Stimulated activated CD8-positive, alpha-beta memory T cell treated with anti-CD3 and anti-CD28 coated beads, Interleukin-7, amount 100 ng/mL, for 4 hours (primary cell): ENCODE results near the gene INPP5A.
"Not testable (repeated sequence)": the region's sequence is repeated elsewhere in the genome, so short reads cannot be mapped to it uniquely, and the experiment has no call there.

Experiments used
- DNase-seq, 2 donors: peaks; one replicate each; pipeline ENCODE4 v3.0.0-alpha.2; 2020; ENCODE audit warnings: low read depth in 2 of 2

INPP5A gene

DNA sequence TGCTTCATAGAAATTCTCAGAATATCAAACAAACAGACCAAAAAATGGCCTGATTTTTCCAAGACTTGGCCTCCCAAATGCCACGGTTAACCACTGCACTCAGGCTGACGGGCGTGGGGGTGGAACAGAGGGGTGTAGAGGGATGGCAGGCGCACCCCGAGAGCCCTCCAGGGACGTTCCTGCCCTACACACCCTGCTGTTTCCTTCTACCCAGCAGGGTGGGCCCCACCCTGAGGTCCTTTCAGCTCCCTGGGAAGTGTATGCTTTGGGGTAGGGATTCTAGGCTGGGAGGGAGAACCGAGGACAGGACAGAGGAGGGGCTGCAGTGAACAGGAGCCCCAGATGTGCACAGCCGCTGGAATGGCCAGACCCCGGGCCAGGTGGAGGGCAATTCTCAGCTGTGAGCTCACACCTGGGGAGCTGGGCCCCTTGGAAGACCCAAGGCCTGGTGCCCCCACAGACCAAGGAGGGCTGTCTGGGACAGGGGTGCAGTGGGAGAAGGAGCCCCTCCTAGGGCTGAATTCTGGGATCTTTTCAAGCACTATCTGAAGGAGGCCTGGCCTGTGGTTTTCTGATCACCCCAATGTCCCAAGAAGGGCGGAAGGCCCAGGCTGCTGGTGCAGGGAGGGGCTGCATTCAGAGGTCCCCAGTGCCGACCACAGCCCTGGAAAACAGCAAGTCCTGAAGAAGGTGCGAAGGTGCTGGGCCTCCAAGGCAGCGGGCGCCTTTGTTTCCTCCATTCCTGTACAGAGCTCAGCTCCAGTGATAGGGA, 32.9 kb upstream of the INPP5A start:
- no peak for DNase-seq

DNA sequence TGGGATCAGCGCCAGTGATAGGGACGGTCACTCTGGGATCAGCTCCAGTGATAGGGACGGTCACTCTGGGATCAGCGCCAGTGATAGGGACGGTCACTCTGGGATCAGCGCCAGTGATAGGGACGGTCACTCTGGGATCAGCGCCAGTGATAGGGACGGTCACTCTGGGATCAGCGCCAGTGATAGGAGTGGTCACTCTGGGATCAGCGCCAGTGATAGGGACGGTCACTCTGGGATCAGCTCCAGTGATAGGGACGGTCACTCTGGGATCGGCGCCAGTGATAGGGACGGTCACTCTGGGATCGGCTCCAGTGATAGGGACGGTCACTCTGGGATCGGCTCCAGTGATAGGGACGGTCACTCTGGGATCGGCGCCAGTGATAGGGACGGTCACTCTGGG, 32.0 kb upstream of the INPP5A start:
- not testable (repeated sequence) for DNase-seq

DNA sequence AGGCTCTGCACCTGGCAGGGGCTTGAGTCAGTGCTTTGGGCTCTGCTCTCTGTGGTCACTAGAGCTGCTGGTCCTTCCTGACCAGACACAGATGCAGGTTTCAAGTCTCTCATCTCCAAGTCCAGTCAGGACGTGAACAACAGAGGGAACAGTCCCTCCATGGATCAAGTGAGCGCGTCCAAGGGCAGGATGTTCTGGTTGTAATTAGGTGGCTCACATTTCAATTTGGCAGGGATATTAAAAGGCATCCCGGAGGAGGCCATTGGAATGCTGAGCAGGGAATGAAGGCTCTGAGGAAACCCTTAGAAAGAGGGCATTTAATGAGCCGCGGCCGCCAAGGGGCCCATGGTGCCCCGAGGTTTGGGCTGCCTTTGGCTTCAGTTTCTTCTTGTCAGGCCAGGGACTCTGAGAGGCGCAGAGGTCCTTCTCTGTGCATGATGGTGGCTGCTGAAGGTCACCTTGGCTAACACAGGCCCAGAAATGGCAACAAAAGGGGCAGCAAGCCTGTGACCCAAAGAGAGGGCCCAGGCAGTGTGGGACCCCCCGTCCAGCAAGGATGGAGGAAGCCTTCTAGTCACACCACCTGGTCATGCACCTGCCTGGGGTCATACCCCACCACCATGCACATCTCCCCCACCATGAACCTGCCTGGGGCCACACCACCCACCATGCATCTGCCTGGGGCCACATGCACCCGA, 30.7 kb upstream of the INPP5A start:
- DNase-seq, result no peak

DNA sequence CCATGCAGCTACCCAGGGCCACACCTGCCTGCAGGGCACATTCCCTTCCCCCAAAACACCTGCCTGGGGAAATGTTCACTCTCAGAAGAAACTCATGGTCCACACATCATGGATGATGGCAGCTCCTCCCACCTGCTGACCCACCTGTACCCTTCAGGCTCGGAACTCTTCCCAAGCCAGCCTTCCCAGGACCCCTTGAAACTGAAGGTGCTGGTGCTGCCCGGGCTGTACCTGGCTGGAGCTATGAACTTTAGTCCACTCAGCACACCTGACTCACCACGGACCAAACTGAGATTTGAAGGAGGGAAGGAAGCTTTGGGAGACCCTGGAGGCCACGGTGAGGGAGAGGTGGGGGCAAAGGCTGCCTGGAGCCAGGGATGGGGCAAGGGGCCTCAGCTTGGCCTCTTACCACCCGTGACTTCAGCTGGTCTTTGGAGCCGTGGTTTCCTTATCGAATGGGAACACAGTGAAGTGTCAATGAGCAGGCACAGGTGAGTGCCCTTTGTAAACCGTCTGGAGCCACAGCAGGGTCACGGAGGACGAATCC, 30.1 kb upstream of the INPP5A start:
- DNase-seq, result no peak

DNA sequence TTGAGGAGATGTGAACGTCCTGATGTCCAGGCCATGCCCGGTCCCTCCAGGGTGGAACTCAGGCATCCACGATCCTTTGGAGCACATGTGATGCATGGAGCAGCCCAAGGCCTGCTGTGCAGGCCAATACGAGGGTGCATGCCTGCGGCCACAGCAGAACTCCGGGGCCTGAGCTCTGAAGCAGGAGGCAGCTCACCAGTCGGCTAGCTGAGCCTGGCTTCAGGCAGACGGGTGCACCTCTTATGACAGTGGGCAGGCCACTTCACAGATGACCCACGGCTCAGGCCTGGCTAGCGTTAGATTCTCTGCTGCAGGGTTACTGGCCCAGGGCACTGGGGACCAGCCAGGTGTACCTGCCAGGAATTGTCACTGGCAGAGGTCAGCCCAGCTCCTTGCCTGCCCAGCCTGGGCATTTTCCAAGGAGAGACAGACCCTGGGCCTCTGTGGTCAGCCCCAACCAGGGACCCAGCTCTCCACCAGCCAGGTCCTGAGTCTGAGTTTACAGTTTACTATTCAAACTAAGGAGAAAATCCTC, 29.6 kb upstream of the INPP5A start:
- DNase-seq, result no peak

DNA sequence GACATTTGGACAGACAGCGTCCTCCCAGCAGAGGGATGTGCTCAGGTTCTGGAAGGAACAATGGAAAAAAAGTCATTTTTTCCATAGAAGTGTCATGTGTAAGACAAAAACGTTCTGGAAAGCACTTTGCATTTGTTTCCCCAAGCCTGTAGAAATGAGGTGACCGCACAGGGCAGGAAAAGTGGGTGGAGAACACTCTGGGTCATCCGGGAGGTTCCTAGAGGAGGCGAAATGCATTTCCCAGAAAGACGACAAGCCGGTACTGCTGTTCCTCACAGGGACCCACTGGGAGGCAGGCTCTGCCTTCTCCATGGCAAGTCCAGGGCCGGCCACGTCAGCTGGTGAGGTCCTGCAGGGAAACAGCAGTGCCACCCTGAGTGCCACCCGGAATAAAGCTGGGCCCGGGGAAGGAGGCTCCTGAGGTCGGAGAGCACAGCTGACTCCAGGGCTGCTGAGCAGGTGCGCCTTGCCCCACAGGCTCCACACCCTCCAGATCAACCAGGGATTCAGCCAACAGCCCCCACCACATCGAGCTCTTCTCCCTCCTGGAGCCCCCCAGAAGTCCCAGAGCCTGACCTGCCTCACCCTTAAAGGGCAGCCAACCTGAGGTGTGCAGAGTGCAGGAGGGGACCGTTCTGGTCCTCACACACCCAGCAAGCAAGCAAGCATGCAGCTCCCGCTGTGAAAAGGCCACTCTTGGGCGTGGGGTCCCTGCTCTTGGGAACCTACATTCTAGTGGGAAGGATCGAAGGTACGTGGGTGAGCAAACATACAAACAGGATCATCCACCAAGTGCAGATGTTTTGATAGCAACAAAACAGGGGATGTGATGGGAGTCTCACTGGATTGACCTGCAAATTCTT, 28.8 kb upstream of the INPP5A start:
- DNase-seq, result no peak

DNA sequence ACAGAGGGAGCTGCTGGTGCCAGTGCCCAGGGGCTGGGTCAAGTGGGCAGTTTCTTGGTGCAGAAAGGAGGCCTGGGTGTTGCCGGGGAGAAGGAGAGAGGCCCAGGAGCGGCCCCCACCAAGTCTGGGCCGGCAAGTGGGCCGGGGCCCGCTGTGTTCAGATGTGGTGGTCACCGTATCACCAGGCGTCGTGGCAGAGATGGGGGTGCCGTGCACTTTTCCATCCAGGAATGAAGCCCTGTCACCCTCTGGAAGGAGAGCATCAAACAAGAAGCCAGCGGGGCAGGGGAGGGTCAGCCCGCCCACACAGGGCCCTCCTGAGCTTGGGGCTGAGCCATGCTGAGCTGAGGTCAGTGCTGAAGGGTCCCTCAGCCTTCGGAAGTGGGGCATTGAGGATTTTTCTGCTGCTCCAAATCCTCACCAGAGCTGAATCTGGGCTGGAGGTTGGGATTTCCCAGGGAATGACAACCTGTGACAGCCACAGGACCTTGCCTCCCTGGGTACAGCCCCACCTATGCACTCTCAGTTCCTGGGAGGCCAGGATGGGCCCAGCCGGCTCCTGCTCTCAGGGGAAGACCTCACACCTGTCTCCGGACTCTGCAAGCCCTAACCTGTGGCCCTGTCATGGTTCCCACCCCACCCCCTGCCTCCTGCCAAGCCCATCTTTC, 27.9 kb upstream of the INPP5A start:
- DNase-seq, result no peak

DNA sequence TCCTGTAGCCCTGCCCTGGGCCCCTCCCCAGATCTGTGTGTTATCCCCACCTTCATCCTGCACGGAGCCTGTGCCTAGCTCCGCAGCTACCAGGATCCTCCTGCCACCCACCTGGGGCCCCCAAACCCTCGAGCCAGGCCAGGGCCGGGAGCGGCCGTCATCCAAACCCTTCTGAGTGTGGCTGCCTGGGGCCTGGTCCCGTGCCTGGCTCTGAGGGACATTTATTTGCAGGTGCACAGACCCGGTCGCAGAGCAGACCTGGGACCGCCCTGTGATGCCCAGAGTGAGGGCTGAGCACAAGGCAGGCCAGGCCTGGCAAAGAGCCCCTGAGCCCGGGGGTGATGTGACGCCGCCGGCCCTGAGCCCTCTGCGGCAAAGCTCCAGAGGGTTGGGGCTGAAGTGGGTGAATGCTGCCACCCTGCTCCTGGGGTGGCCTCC, 27.4 kb upstream of the INPP5A start:
- no peak for DNase-seq

DNA sequence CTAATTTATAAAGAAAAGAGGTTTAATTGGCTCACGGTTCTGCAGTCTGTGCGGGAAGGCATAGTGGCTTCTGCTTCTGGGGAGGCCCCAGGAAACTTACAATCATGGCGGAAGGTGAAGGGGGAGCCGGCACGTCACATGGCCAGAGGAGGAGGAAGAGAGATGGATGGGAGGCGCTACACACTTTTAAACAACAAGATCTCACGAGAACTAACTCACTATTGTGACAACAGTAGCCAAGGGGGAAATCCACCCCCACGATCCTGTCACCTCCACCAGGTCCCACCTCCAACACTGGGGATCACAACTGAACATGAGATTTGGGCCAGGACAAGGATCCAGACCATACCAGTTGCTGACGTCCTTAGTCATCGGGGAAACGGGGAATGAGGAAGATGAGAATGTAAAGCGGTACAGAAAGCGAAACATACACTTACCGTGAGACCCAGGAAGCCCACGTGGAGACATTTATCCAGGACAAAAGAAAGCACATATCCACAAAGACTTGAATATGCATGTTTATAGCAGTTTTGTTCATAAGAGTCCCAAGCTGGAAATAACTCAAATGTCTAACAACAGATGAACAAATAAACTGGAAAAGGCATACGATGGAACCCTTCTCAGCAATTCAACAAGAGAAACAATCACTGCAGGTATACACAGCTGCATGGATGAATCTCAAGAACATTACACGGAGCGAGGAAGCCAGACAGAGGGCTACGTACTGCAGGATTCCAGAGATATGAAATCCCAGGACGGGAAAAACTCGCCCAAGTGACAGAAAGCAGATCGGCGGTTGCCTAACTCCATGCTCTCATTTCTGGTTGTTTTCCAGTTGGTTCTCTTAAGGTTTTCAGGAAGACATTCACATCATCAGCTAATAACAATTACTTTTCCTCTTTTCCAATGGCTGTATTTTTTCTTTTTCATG, 26.2 kb upstream of the INPP5A start:
- no peak for DNase-seq

DNA sequence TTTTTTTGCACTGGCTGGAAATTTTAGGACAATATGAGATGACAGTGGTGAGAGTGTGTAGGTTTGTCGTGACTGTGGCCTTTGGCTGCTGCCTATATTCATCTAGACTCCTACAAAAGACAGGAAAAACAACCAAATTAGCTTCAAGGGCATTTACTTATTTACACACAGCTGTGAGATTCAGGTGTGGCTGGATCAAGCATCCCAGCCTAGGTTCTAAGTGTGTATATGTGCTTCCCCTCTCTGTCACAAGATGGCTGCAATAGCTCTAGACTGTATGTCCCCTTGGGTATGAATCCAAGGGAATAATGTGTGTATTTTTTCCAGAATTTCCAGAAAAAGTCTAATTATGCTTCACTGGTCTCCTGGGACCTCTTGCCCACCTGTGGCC, 25.5 kb upstream of the INPP5A start:
- DNase-seq, result no peak

DNA sequence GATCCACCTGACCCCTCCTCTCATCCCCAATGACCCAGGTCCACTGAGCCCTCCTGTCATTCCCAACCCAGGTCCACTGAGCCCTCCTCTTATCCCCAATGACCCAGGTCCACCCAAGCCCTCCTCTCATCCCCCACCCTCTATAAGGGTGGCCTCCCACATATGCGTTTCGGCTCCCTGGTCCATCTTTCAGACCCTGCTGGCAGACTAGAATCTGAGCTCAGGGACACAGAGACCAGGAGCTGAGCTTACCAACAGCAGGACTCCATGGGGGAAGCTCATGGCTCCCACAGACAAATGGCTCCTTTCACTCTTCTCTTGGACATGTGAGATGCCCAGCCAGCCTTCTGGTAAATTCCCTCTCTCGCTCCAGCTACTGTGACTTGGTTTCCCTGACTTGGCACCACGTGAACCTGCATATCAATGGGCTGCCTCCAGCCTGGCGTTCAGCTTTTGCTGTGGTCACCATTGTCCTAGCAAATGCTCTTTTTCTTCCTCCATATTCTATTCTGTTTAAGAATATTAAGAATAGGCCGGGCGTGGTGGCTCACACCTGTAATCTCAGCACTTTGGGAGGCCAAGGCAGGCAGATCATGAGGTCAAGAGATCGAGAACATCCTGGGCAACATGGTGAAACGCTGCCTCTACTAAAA, 24.8 kb upstream of the INPP5A start:
- no peak for DNase-seq

DNA sequence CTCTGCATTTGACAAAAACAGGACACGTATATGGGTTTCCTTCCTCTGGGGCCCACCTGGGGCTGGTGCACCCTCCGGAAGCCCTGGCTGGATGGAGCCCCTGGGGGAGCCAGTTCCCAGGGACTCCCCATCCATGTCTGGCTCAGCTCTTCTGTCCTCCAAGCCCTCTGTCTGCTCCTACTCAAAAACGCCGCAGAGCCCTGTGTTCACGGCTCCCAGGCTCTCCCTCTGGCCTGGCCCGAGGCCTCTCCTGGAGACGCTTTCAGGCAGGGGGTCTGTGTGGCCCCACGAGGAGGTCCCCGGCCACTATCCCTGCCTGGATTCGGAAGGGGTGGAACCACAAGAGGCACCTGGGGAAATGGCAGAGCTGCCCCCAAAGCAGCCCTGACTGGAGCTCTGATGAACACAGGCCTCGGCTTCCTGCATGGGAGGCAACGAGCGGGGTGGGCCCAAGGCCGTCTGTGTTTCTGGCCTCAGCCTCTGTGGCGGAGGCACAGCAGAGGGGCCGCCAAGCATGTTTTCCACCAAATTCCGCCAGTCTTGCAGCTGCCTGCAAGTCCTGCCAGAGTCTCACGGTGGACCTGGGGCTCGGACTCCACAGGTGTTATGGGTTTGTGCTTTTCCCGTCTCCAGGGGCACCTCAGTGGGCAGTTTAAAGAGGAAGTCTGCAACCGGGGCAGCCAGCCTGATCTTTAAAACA, 22.6 kb upstream of the INPP5A start:
- no peak for DNase-seq

DNA sequence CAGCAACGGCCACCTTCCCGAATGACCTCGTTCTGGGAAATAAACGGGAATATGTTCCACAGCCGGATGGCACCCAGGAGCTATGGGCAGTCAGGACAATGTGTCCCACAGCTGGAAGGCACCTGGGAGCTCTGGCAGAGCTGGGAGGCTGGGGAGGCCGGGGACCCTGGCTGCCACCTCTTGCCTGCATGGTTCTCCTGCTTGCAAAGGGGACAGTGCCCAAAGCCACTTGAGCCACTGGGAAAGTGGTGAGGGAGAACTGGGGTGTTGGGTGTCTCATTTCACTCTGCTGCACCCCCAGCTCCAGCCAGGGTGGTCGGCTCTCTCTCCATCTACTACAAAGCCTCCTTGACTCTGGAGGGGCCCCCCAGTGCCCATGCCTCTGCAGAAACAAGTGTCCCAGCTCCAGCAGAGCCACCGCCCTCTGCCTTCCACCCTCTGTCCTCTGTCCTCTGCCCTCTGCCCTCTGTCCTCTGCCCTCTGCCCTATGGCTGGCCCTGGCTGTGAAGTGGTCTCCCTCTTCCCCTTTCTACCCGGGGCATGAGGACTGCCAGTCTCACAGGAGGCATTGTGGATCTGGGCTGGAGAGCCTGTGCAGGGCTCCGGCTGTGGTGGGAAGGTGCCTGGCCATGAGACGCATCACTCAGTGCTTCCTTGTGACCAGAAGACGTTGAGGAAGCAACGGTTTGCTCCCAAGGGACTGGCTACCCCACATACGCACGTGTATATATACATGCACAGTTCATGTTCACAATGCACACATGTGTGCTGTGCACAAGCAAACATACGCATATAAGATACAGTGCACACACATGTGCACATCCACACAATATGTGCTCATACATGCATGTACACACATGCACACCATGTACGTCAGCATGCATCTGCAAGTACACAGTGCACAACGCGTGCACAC, 21.5 kb upstream of the INPP5A start:
- DNase-seq, result no peak

DNA sequence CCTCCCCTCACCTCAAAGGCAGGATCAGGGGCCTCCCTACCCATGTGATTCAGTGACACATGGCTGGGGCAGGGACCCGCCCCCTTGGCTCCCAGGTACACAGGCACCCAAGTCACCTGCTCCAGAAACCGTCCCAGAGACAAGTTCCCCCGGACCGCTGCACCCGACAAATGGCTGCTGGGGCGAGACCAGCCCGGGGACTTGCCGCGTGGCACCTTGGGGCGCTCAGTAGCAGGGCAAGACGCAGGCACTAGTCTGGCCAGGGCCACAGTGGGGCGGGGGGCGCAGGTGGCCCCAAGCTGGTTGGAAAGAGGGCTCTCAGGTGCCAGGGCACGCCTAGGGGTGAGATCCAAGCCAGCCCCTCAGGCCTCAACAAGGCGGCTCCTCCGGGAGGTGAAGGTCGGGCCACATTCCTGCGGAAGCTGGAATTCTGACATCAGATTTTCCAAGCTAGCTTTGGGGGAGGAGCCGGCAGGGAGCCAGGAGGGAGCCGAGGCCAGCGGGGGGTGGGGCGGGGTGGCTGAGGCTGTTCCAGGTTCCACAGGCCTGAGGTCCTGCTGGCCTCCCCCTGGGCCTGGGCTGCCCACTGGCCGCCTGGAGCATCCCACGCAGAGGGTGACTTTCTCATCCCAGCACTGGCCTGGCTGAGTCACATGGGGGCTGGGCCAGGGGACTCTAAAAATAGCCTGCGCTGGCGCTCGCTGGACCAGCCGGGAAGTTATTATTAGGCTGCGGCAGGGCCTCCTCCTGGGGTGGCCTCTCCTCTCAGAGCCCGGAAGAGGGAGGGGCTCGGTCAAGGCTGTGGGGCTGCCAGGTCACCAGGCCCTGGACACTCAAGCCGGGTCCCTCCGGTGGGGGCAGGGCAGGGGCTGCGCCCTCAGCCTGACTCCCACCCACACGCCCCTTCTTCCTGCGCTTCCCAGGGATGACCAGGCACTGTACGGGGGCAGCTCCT, 20.5 kb upstream of the INPP5A start:
- DNase-seq, result no peak

DNA sequence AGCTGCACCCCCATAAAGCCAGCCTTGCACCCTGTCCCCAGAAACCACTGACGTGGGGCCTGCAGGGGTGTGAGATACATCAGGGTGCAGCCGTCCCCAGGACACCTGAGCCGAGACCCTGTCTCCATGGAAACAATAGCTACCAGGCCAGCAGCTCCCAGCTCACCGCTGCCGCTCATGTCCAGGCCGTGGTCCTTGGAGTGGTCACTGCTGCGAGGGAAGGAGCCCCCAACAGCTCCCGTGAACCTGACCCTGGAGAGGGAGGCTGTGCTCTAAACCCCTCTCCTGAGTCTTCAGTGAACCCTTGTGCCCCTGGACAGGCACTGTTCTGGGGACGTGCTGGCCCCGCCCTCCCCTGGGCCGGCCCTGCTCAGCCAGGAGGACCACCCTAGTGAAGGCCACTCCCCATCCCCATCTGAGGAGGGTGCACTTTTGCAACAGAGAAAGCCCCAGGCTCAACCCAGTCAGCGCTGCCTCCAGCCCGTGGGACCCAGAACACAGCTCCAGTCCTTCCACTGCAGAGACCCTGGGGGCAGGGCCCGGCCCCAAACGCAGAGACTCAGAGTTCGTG, 19.6 kb upstream of the INPP5A start:
- DNase-seq, result no peak

DNA sequence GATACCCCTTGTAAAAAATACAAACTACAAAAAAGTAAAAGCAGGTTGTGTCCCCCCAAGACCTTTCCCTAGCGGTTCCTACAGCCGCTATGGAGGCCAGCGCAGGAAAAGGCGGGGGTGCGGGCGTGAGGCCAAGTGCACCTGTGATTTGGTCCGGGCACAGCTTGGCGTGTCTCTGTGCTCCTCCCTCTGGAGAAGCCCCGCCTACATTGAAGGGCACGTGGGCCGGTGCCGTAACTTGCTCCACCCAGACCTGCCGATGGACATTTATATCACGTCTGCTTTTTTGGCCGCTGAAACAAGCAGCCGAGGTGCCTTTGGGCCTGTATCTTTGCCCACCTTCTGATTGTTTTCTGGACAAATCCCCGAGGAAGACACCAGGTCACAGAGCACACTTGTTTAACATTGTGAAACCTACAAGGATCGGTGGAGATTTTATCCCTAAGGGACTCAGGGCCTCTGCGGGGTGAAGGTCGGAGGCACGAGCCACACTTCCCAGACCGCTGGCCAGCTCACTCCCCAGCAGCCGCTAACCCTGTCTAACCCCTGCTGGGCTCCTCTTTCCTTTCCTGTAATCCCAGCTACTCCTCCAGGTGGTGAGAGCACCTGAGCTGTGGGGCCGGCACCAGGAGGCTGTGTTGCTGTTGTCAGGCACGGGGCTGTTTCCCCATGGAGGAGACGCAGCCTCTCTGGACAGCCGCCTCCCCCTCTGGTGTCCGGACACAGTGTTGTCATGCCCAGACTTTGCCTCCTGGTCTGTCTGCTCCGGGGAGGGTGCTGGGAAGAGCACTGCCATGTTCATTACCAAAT, 18.8 kb upstream of the INPP5A start:
- no peak for DNase-seq
